ENCODE results near the gene CCDC33.

CCDC33 gene

GRCh38 chr15:74317820-74318375, 81.8 kb downstream of the CCDC33 start:
- no peaks in the 10 kb centered on the region for H3K79me2 ChIP-seq (ENCODE audit: low read length)
- H3F3A ChIP-seq (ENCODE audit: insufficient read depth, low read length): no peaks in the 10 kb centered on the region
- DNase-seq: no peak
- TF ChIP-seq CTCF (IDR thresholded peaks at IDR 0.05; ENCODE audit: low read length): no peak
- TF ChIP-seq EZH2phosphoT487 (IDR thresholded peaks at IDR 0.05; ENCODE audit: low read length): no peak
- no peak for TF ChIP-seq EZH2 (optimal IDR thresholded peaks at IDR 0.05; ENCODE audit: low read depth, low read length)
- no peak overlapping the region for H3K4me2 ChIP-seq (ENCODE audit: low read depth, low read length)
- no peak overlapping the region for H2AFZ ChIP-seq (ENCODE audit: low read length)
- no peak overlapping the region for H3K9ac ChIP-seq (ENCODE audit: low read length)
- H3K4me1 ChIP-seq (ENCODE audit: low read length): no peaks in the 10 kb centered on the region
- peaks cover 21% of the 10 kb centered on the region for H3K27me3 ChIP-seq (replicated peaks; ENCODE audit: insufficient read depth, low read length)
- H3K27ac ChIP-seq (ENCODE audit: low read length): no peak overlapping the region
- no peaks in the 10 kb centered on the region for H3K9me3 ChIP-seq (replicated peaks; ENCODE audit: insufficient read depth, low read length)
- H4K20me1 ChIP-seq (ENCODE audit: insufficient read depth, low read length): no peaks in the 10 kb centered on the region
- no peaks in the 10 kb centered on the region for H3K36me3 ChIP-seq (replicated peaks; ENCODE audit: insufficient read depth, low read length)
- no peak overlapping the region for H3K4me3 ChIP-seq (ENCODE audit: low read length)
- H3K9me2 ChIP-seq (replicated peaks; ENCODE audit: insufficient read depth, low read length): no peaks in the 10 kb centered on the region

GRCh38 chr15:74318376-74319137, 82.4 kb downstream of the CCDC33 start:
- H2AFZ ChIP-seq (ENCODE audit: low read length): no peak overlapping the region
- no peaks in the 10 kb centered on the region for H3F3A ChIP-seq (ENCODE audit: insufficient read depth, low read length)
- no peak for DNase-seq
- H3K4me2 ChIP-seq (ENCODE audit: low read depth, low read length): no peak overlapping the region
- no peak for TF ChIP-seq EZH2 (optimal IDR thresholded peaks at IDR 0.05; ENCODE audit: low read depth, low read length)
- TF ChIP-seq EZH2phosphoT487 (IDR thresholded peaks at IDR 0.05; ENCODE audit: low read length): no peak
- no peak for TF ChIP-seq CTCF (IDR thresholded peaks at IDR 0.05; ENCODE audit: low read length)
- H3K36me3 ChIP-seq (replicated peaks; ENCODE audit: insufficient read depth, low read length): no peaks in the 10 kb centered on the region
- H3K9me3 ChIP-seq (replicated peaks; ENCODE audit: insufficient read depth, low read length): no peaks in the 10 kb centered on the region
- no peak overlapping the region for H3K9ac ChIP-seq (ENCODE audit: low read length)
- H3K4me3 ChIP-seq (ENCODE audit: low read length): no peak overlapping the region
- H4K20me1 ChIP-seq (ENCODE audit: insufficient read depth, low read length): no peaks in the 10 kb centered on the region
- H3K27me3 ChIP-seq (replicated peaks; ENCODE audit: insufficient read depth, low read length): peaks cover 16% of the 10 kb centered on the region
- H3K79me2 ChIP-seq (ENCODE audit: low read length): no peaks in the 10 kb centered on the region
- no peaks in the 10 kb centered on the region for H3K9me2 ChIP-seq (replicated peaks; ENCODE audit: insufficient read depth, low read length)
- H3K27ac ChIP-seq (ENCODE audit: low read length): no peak overlapping the region
- no peaks in the 10 kb centered on the region for H3K4me1 ChIP-seq (ENCODE audit: low read length)

GRCh38 chr15:74319138-74319460, 83.0 kb downstream of the CCDC33 start:
- Histone ChIP-seq H3K36me3 (replicated peaks; ENCODE audit: insufficient read depth, low read length) (no peaks in the 10 kb centered on the region), H3K9me3 (replicated peaks; ENCODE audit: insufficient read depth, low read length) (no peaks in the 10 kb centered on the region), H3K9me2 (replicated peaks; ENCODE audit: insufficient read depth, low read length) (no peaks in the 10 kb centered on the region), H4K20me1 (ENCODE audit: insufficient read depth, low read length) (no peaks in the 10 kb centered on the region), H3K9ac (ENCODE audit: low read length) (no peak overlapping the region), H3F3A (ENCODE audit: insufficient read depth, low read length) (no peaks in the 10 kb centered on the region), H3K79me2 (ENCODE audit: low read length) (no peaks in the 10 kb centered on the region), H3K4me2 (ENCODE audit: low read depth, low read length) (no peak overlapping the region), H3K27me3 (replicated peaks; ENCODE audit: insufficient read depth, low read length) (peaks cover 13% of the 10 kb centered on the region), H3K4me1 (ENCODE audit: low read length) (no peaks in the 10 kb centered on the region), H3K27ac (ENCODE audit: low read length) (no peak overlapping the region), H2AFZ (ENCODE audit: low read length) (no peak overlapping the region), H3K4me3 (ENCODE audit: low read length) (no peak overlapping the region)
- TF ChIP-seq EZH2 (optimal IDR thresholded peaks at IDR 0.05; ENCODE audit: low read depth, low read length): no peak
- TF ChIP-seq EZH2phosphoT487 (IDR thresholded peaks at IDR 0.05; ENCODE audit: low read length): no peak
- TF ChIP-seq CTCF (IDR thresholded peaks at IDR 0.05; ENCODE audit: low read length): no peak
- DNase-seq: no peak
